ENCODE data around the gene ADGRF1. TPM values are rescaled to one million over a fixed set of nuclear protein-coding genes. Genes with fewer than 3 reads are reported as not detected.

Gene ADGRF1
- total RNA-seq, 1 experiment from 2014 or later: 104 TPM

DNA sequence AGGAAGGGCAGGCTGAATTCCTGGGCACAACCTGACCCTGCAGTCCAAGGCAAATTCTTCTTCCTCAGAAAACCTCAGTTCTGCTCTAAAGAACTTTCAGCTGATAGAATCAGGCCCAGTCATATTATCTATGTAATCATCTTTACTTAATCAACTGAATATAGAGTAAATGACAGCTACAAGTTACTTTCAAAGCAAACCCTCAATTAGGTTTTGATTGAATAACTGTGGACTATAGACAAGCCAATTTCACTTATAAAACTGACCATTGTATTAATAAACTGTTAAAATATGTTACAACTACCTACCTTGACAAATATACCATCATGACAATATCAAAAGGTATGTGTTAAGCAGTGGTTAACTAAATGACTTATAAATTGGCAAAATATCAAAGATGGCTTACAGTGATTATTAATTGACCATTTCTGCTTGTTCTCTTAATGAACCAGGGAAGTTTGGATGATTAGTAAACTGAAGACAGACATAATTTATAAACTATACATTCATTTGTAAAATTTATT is 74.2 kb downstream of the ADGRF1 start:
- Histone ChIP-seq H3K27me3 (ENCODE audit: low read length) (no peaks in the 10 kb centered on the region), H3K4me3 (ENCODE audit: low read length) (no peak overlapping the region), H3K9me2 (replicated peaks; ENCODE audit: low read length) (no peaks in the 10 kb centered on the region), H3F3A (ENCODE audit: low read length, unreplicated experiment) (no peaks in the 10 kb centered on the region), H3K4me2 (ENCODE audit: low read length) (no peak overlapping the region), H2AFZ (ENCODE audit: low read length) (no peak overlapping the region), H3K36me3 (ENCODE audit: low read depth, low read length) (no peaks in the 10 kb centered on the region), H3K79me2 (ENCODE audit: low read length) (no peaks in the 10 kb centered on the region), H4K20me1 (ENCODE audit: low read length) (no peaks in the 10 kb centered on the region), H3K9ac (ENCODE audit: low read length) (no peak overlapping the region), H3K9me3 (ENCODE audit: low read length) (no peaks in the 10 kb centered on the region), H3K4me1 (ENCODE audit: insufficient read depth, low read length) (peaks cover 19% of the 10 kb centered on the region), H3K27ac (ENCODE audit: low read length) (no peak overlapping the region)
- no peak for TF ChIP-seq EZH2 (IDR thresholded peaks at IDR 0.05; ENCODE audit: low read length, unreplicated experiment)
- TF ChIP-seq EZH2phosphoT487 (IDR thresholded peaks at IDR 0.05; ENCODE audit: borderline replicate concordance, low read length): no peak
- TF ChIP-seq, protein P1, sequence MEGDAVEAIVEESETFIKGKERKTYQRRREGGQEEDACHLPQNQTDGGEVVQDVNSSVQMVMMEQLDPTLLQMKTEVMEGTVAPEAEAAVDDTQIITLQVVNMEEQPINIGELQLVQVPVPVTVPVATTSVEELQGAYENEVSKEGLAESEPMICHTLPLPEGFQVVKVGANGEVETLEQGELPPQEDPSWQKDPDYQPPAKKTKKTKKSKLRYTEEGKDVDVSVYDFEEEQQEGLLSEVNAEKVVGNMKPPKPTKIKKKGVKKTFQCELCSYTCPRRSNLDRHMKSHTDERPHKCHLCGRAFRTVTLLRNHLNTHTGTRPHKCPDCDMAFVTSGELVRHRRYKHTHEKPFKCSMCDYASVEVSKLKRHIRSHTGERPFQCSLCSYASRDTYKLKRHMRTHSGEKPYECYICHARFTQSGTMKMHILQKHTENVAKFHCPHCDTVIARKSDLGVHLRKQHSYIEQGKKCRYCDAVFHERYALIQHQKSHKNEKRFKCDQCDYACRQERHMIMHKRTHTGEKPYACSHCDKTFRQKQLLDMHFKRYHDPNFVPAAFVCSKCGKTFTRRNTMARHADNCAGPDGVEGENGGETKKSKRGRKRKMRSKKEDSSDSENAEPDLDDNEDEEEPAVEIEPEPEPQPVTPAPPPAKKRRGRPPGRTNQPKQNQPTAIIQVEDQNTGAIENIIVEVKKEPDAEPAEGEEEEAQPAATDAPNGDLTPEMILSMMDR (conservative IDR thresholded peaks at IDR 0.05; ENCODE audit: low read depth, low read length): no peak
- ATAC-seq (0 out of 2 replicates have a peak, but pooled peaks have one; percentile 24), DNase-seq (peak; percentile 28)
- ChIA-PET POLR2A (ENCODE audit: unreplicated experiment) (no interaction called here), CTCF (no interaction called here)
- BruUV-seq (replicated peaks): no TSS peak
- intact Hi-C loops (cut with micrococcal nuclease): no loop called here

DNA sequence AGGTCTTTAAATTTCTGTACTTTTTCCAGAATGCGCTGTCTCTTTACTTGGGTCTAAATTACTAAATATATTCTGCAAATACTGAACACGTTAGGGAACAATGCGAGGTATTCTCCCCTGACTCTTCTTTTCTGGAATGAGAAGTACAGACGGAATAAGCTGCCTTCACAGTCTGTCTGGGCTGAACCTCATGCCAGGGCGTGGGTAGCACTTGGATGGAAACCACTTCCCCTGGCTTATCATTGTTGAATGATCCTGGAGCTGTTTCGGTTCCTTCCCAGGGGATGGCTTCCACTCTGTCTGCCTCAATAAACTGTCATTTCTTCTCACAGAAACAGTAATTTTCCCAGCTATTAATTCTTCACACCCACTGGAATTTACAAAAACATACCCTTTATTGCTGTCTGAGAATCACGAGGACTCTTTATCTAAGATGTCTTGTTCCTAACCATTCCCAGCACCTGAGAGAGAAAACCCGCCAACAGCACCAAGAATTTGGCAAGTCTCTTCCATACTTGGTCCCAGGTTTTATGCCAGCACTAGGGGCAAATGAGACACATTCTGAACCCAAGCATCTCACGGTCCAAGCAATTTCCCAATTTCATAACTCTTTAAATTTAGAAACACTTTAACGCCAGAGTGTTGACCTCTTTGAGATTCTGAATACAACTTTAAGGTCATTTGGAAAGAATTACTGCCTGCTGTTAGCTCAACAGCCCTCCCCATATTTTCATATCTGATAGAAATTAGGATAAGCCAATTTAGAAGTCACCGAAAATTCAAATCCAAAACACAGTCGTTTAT is 77.2 kb downstream of the ADGRF1 start:
- Histone ChIP-seq H4K20me1 (ENCODE audit: low read length) (no peaks in the 10 kb centered on the region), H3K4me1 (ENCODE audit: insufficient read depth, low read length) (peaks cover 11% of the 10 kb centered on the region), H3K27me3 (ENCODE audit: low read length) (no peaks in the 10 kb centered on the region), H3K9ac (ENCODE audit: low read length) (no peak overlapping the region), H3K9me2 (replicated peaks; ENCODE audit: low read length) (no peaks in the 10 kb centered on the region), H3K4me3 (ENCODE audit: low read length) (no peak overlapping the region), H2AFZ (ENCODE audit: low read length) (no peak overlapping the region), H3K27ac (ENCODE audit: low read length) (no peak overlapping the region), H3K9me3 (ENCODE audit: low read length) (no peaks in the 10 kb centered on the region), H3K79me2 (ENCODE audit: low read length) (no peaks in the 10 kb centered on the region), H3F3A (ENCODE audit: low read length, unreplicated experiment) (no peaks in the 10 kb centered on the region), H3K36me3 (ENCODE audit: low read depth, low read length) (no peaks in the 10 kb centered on the region), H3K4me2 (ENCODE audit: low read length) (no peak overlapping the region)
- ATAC-seq: no peak
- TF ChIP-seq, protein P1 (conservative IDR thresholded peaks at IDR 0.05; ENCODE audit: low read depth, low read length): no peak
- TF ChIP-seq EZH2 (IDR thresholded peaks at IDR 0.05; ENCODE audit: low read length, unreplicated experiment): no peak
- no peak for TF ChIP-seq EZH2phosphoT487 (IDR thresholded peaks at IDR 0.05; ENCODE audit: borderline replicate concordance, low read length)
- DNase-seq: no peak
- ChIA-PET POLR2A (ENCODE audit: unreplicated experiment) (no interaction called here), CTCF (no interaction called here)
- intact Hi-C loops (cut with micrococcal nuclease): no loop called here
- BruUV-seq (replicated peaks): no TSS peak

DNA sequence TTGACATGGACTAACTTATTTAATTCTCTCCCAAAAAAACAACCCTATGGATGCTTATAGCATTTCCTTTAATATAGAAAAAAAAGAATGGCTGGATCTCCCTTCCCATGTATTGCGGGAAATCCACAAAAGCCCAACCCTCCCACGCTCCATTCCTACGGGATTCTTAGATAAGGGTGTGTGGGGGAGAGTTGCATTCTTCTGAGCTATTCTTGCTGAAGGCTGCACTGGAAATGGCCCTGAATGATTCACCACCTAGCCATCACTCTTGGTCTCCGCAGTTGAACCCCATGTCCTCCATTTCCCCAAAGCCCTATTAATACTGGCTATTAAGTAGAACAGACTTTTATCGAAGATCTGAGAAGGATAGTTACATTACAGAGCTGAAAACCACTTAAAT is 78.5 kb downstream of the ADGRF1 start:
- intact Hi-C loops (cut with micrococcal nuclease): no loop called here
- H3K4me2 ChIP-seq (ENCODE audit: low read length): no peak overlapping the region
- no peak for DNase-seq
- ATAC-seq: no peak
- peaks cover 5% of the 10 kb centered on the region for H3K4me1 ChIP-seq (ENCODE audit: insufficient read depth, low read length)
- no TSS peak for BruUV-seq (replicated peaks)
- H3K79me2 ChIP-seq (ENCODE audit: low read length): no peaks in the 10 kb centered on the region
- no peaks in the 10 kb centered on the region for H3F3A ChIP-seq (ENCODE audit: low read length, unreplicated experiment)
- no peak overlapping the region for H3K4me3 ChIP-seq (ENCODE audit: low read length)
- no peaks in the 10 kb centered on the region for H3K9me3 ChIP-seq (ENCODE audit: low read length)
- H3K27ac ChIP-seq (ENCODE audit: low read length): no peak overlapping the region
- CTCF ChIA-PET: no interaction called here
- POLR2A ChIA-PET (ENCODE audit: unreplicated experiment): no interaction called here
- no peak overlapping the region for H2AFZ ChIP-seq (ENCODE audit: low read length)
- no peak overlapping the region for H3K9ac ChIP-seq (ENCODE audit: low read length)
- no peaks in the 10 kb centered on the region for H4K20me1 ChIP-seq (ENCODE audit: low read length)
- no peaks in the 10 kb centered on the region for H3K36me3 ChIP-seq (ENCODE audit: low read depth, low read length)
- H3K27me3 ChIP-seq (ENCODE audit: low read length): no peaks in the 10 kb centered on the region
- no peak for TF ChIP-seq EZH2phosphoT487 (IDR thresholded peaks at IDR 0.05; ENCODE audit: borderline replicate concordance, low read length)
- no peak for TF ChIP-seq EZH2 (IDR thresholded peaks at IDR 0.05; ENCODE audit: low read length, unreplicated experiment)
- TF ChIP-seq, protein P1 (conservative IDR thresholded peaks at IDR 0.05; ENCODE audit: low read depth, low read length): no peak
- no peaks in the 10 kb centered on the region for H3K9me2 ChIP-seq (replicated peaks; ENCODE audit: low read length)

All from PC-3 (cell line).